Breast epithelium (tissue), 4 donors: ENCODE results near the gene NACC2. TPM values are rescaled to one million over a fixed set of nuclear protein-coding genes. Genes with fewer than 3 reads are reported as not detected.

Experiments
- DNase-seq, 2 donors: peaks; one replicate each; pipeline ENCODE4 v3.0.0-alpha.2; 2019; ENCODE audit warnings: low spot score in 2 of 2
- H3K27ac ChIP-seq, 2 donors: fragments of 200-600 bp; sonication (generic) in 1 of 2; one replicate each; pipeline ENCODE4 v1.5.1; 2016 to 2019; ENCODE audit warnings: mild to moderate bottlenecking in 1 of 2
- H3K27me3 ChIP-seq, 2 donors: fragments of 200-600 bp; sonication (generic) in 1 of 2; one replicate each; pipeline versions ENCODE4 v1.5.1 to v1.6.0; 2017 to 2019; ENCODE audit warnings: control low read depth in 1 of 2, mild to moderate bottlenecking in 1 of 2
- H3K36me3 ChIP-seq: fragments of 200-600 bp; one replicate; pipeline ENCODE4 v1.5.1; 2019
- H3K4me1 ChIP-seq, 2 donors: fragments of 200-600 bp; sonication (generic); one replicate each; pipeline ENCODE4 v1.5.1; 2016 to 2019; ENCODE audit warnings: control low read depth in 1 of 2
- H3K4me3 ChIP-seq, 3 donors: fragments of 200-600 bp; sonication (generic); 1 replicate in 2 of 3; 2 replicates in 1 of 3; pipeline ENCODE4 v1.5.1; 2016 to 2019; ENCODE audit warnings: mild to moderate bottlenecking in 3 of 3, moderate library complexity in 2 of 3
- H3K9me3 ChIP-seq, 2 donors: fragments of 200-600 bp; sonication (generic) in 1 of 2; one replicate each; pipeline ENCODE4 v1.5.1; 2016 to 2019; ENCODE audit warnings: control low read depth in 1 of 2
- CTCF ChIP-seq, 3 donors: fragments of 450-650 bp; IDR thresholded peaks; one replicate each; pipeline ENCODE4 v1.5.1; 2016 to 2017; ENCODE audit warnings: antibody characterized with exemption in 3 of 3, mild to moderate bottlenecking in 3 of 3, moderate library complexity in 3 of 3
- POLR2A ChIP-seq: fragments of 450-650 bp; IDR thresholded peaks from one replicate; pipeline ENCODE4 v1.6.1; 2016; ENCODE audit warnings: antibody characterized with exemption, mild to moderate bottlenecking, moderate library complexity
- POLR2AphosphoS5 ChIP-seq, 3 donors: sonication (generic); formaldehyde crosslinking; IDR thresholded peaks; one replicate each; pipeline ENCODE4 v1.6.1; 2017; ENCODE audit warnings: antibody characterized with exemption in 3 of 3
- intact Hi-C: fragments of 100-400 bp; cut with DNase I; formaldehyde crosslinking; loops from one replicate; pipeline ENCODE4 v1.15.1; 2023; ENCODE audit warnings: low total_unique reads
- total RNA-seq, 3 donors: library from RNA; depleted of rRNA; stranded (reverse); fragments of >200 nt; gene quantifications; one replicate each; pipeline ENCODE4 v1.1.0, GENCODE V29; 2016

Gene NACC2
- total RNA-seq, 3 donors from 2014 or later: 14.0 to 24.2 (median 19.3) TPM

DNA sequence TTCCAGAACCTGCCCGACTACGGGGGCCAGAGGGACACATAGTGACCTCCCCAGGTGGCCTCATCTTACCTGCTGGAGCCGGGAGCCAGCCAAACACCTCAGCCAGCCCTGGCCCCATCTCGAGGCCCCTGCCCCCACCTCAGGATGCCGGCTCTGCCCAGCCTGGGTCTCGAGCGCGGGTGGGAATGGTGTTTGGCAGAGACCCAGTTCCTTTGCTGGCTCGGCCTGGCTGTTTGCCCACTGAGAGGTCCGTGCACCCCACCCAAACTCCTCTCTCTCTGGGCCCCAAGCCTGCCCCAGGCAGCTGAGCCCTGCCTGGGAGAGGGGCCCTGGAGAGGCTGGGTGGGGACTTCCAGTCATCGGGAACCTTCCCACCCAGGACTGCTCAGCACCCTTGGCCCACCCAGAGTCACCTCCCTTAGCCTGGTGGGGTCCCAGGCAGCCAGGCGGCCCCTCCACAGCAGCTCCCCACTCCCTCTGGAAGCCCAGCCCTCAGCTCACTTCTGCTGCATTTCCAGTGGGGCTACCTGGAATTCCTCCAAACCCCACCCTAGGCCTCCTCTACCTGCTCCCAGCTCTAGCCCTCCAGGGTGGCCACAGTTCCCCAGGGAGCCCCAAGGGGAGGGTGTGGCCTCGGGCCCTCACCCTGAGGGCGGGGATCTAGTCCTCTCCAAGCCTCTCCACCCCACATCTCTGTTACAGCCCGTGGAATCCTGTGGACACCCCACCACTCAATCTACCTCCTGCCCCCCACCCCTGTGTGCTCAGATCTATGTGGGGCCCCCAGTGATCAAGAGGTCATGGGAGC lies 91.5 kb downstream of the NACC2 start:
- intact Hi-C loops: no loop called here
- H3K9me3 ChIP-seq: no peaks in the 10 kb centered on the region

GRCh38 chr9:136002881-136003280 lies 92.2 kb downstream of the NACC2 start:
- Histone ChIP-seq H3K4me3 (no peak overlapping the region), H3K27me3 (no peaks in the 10 kb centered on the region), H3K9me3 (no peaks in the 10 kb centered on the region), H3K27ac (no peak overlapping the region), H3K36me3 (no peaks in the 10 kb centered on the region), H3K4me1 (no peaks in the 10 kb centered on the region)
- no peak for TF ChIP-seq CTCF (IDR thresholded peaks at IDR 0.05)
- no peak for TF ChIP-seq POLR2AphosphoS5 (IDR thresholded peaks at IDR 0.05)
- no peak for TF ChIP-seq POLR2A
- intact Hi-C loops: no loop called here
- DNase-seq: no peak

More for the DNA sequence above, 91.5 kb downstream of the NACC2 start:
- H3K27me3 ChIP-seq: no peaks in the 10 kb centered on the region
- DNase-seq: no peak
- no peak overlapping the region for H3K4me3 ChIP-seq
- TF ChIP-seq POLR2A (no peak), CTCF (IDR thresholded peaks at IDR 0.05) (no peak), POLR2AphosphoS5 (IDR thresholded peaks at IDR 0.05) (no peak)
- H3K36me3 ChIP-seq: no peaks in the 10 kb centered on the region
- H3K27ac ChIP-seq: no peak overlapping the region
- H3K4me1 ChIP-seq: no peaks in the 10 kb centered on the region

DNA sequence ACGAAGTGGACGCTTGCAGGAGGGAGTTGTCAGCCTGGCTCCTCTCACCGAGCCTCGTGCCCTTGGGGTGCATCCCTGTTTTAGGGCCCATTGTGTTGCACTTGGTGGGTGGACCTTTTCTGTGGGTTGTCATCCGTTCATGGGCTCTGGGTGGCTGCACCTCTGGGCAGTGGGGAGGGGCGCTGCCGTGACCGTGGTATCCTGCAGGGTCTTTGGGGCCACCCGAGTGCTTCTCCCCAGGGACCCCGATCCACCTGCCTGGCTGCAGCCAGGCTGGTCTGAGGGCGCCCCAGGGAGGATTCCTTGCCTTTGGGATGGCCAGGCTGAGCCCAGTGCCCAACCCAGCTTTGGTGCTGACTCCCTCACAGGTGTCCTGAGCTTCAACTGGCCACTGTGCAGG lies 92.9 kb downstream of the NACC2 start:
- Histone ChIP-seq H3K9me3 (no peaks in the 10 kb centered on the region), H3K4me1 (no peaks in the 10 kb centered on the region), H3K27me3 (no peaks in the 10 kb centered on the region), H3K4me3 (no peak overlapping the region), H3K27ac (no peak overlapping the region), H3K36me3 (no peaks in the 10 kb centered on the region)
- TF ChIP-seq POLR2A (no peak), CTCF (IDR thresholded peaks at IDR 0.05) (no peak)
- intact Hi-C loops: no loop called here
- DNase-seq: no peak

- Histone ChIP-seq H3K4me1 (no peaks in the 10 kb centered on the region), H3K4me3 (no peak overlapping the region), H3K27ac (no peak overlapping the region), H3K27me3 (no peaks in the 10 kb centered on the region), H3K9me3 (no peaks in the 10 kb centered on the region), H3K36me3 (no peaks in the 10 kb centered on the region)
- intact Hi-C loops: no loop called here
- TF ChIP-seq CTCF (IDR thresholded peaks at IDR 0.05) (no peak), POLR2A (no peak), POLR2AphosphoS5 (IDR thresholded peaks at IDR 0.05) (no peak)
- DNase-seq: no peak
These were observed 93.9 kb downstream of the NACC2 start for GRCh38 chr9:136001231-136001630.

DNA sequence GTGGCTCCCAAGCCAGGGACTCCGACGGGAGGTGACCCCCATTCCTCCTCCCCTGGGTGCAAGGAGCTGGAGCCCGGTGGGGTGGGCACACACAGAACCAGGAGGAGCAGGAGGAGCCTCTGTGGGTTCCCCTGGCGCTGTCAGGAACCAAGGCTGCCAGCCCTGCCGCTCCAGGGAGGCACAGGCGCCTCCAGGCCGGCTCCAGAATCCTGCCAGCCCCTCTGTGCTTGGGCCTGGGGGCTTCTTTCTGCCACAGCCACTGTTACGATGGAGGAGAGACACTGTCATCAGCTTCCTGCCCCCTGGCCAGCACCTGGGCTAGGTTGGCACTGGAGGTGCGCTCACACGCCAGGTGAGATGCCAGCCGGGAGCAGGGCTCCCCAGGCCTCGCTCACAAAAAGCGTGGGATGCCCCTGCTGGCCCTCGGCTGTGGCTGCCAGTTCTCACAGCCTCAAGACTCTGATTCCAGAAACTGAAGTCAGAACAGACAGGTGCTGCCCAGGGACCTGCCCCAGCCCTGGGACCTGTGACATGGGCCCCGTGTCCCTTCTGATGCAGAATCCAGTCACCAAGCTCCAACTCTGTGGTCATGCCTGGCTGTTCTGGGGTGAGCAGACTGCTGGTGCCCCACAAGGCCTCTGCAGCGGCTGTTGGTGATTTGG lies 96.5 kb downstream of the NACC2 start:
- TF ChIP-seq POLR2AphosphoS5 (IDR thresholded peaks at IDR 0.05): no peak
- no peak for TF ChIP-seq POLR2A
- TF ChIP-seq CTCF (IDR thresholded peaks at IDR 0.05): no peak
- intact Hi-C loops: loop anchor here (10.0 kb wide), 1 partner anchor 116 kb away; the partner anchor contains the start of gene TMEM250
- H3K4me1 ChIP-seq: no peaks in the 10 kb centered on the region
- DNase-seq: no peak
- no peaks in the 10 kb centered on the region for H3K36me3 ChIP-seq
- no peaks in the 10 kb centered on the region for H3K9me3 ChIP-seq
- no peak overlapping the region for H3K4me3 ChIP-seq
- H3K27me3 ChIP-seq: no peaks in the 10 kb centered on the region
- no peak overlapping the region for H3K27ac ChIP-seq
